GM12878 (cell line): ENCODE measurements around the gene A3GALT2. TPM values are rescaled to one million over a fixed set of nuclear protein-coding genes. Genes with fewer than 3 reads are reported as not detected.

Experiments used
- ATAC-seq: fragments of 200-7000 bp; cut with Tn5 transposase; 3 replicates; pipeline ENCODE4 v1.9.1; 2020; ENCODE audit warnings: mild to moderate bottlenecking, moderate library complexity
- BruUV-seq: library from RNA; stranded (reverse); fragments of 400-500 nt; replicated peaks from 2 replicates; lab custom pipeline; 2021; lab: Mats Ljungman, UMichigan
- CTCF ChIA-PET: fragments of 300-600 bp; sonication (Branson Sonifier 250); formaldehyde crosslinking; extraction: SDS; loops from one replicate; lab custom pipeline; 2021; ENCODE audit warnings: inconsistent platforms; lab: Yijun Ruan, JAX
- POLR2A ChIA-PET: fragments of 350-600 bp; formaldehyde crosslinking; extraction: SDS; loops from one replicate; lab custom pipeline; 2021; ENCODE audit warnings: inconsistent platforms; lab: Charles Lee
- RAD21 ChIA-PET: fragments of 300-600 bp; sonication (Branson Sonifier 250); formaldehyde crosslinking; loops from one replicate; lab custom pipeline; 2023; ENCODE audit warnings: antibody characterized with exemption; ENCODE audit not compliant: unreplicated experiment; lab: Charles Lee
- SMC1A ChIA-PET: fragments of 300-600 bp; sonication (Branson Sonifier 250); formaldehyde crosslinking; loops from one replicate; lab custom pipeline; 2023; ENCODE audit not compliant: unreplicated experiment, uncharacterized antibody; lab: Charles Lee
- DNase-seq: peaks from one replicate; pipeline ENCODE4 v3.0.0-alpha.2; 2011; ENCODE audit warnings: low read depth, low spot score
- FAIRE-seq: peaks from 3 replicates; lab custom pipeline; 2011; peaks lifted over from hg19 to GRCh38; lab: Jason Lieb, UNC
- H2AFZ ChIP-seq: 2 replicates; pipeline ENCODE4 v1.6.0; 2011; ENCODE audit warnings: low read depth, low read length, control low read depth; ENCODE audit not compliant: control insufficient read depth
- H3K27ac ChIP-seq: 2 replicates; pipeline ENCODE4 v1.5.1; 2011; ENCODE audit warnings: control low read depth; ENCODE audit not compliant: control insufficient read depth, insufficient read depth
- H3K27me3 ChIP-seq, 2 experiments: replicated peaks in 1 of 2; 2 replicates each; pipeline versions ENCODE4 v1.6.0 to v1.6.1; 2011; ENCODE audit warnings: low read length in 1 of 2; ENCODE audit not compliant: control insufficient read depth in 2 of 2, insufficient read depth in 2 of 2
- H3K36me3 ChIP-seq, 2 experiments: 2 replicates each; pipeline ENCODE4 v1.5.1; 2011; ENCODE audit warnings: low read length in 1 of 2; ENCODE audit not compliant: control insufficient read depth in 2 of 2, insufficient read depth in 2 of 2
- H3K4me1 ChIP-seq: 2 replicates; pipeline ENCODE4 v1.6.1; 2011; ENCODE audit warnings: mild to moderate bottlenecking, low read length, moderate library complexity, mixed read lengths; ENCODE audit not compliant: control insufficient read depth, insufficient read depth
- H3K4me2 ChIP-seq: 2 replicates; pipeline ENCODE4 v1.6.0; 2011; ENCODE audit warnings: control low read depth; ENCODE audit not compliant: control insufficient read depth, insufficient read depth
- H3K4me3 ChIP-seq: fragments of 200-600 bp; sonication (generic); 2 replicates; pipeline ENCODE4 v1.5.1; 2016
- H3K79me2 ChIP-seq: 2 replicates; pipeline ENCODE4 v1.6.0; 2011; ENCODE audit warnings: low read length; ENCODE audit not compliant: control insufficient read depth, insufficient read depth
- H3K9ac ChIP-seq: 2 replicates; pipeline ENCODE4 v1.8.0; 2011; ENCODE audit warnings: low read length, control low read depth, mixed read lengths; ENCODE audit not compliant: control insufficient read depth, insufficient read depth
- H3K9me3 ChIP-seq: replicated peaks from 3 replicates; pipeline ENCODE4 v1.5.1; 2011; ENCODE audit warnings: mild to moderate bottlenecking, low read length; ENCODE audit not compliant: control insufficient read depth, insufficient read depth
- H4K20me1 ChIP-seq: 2 replicates; pipeline ENCODE4 v1.6.0; 2011; ENCODE audit not compliant: control insufficient read depth, insufficient read depth
- BCL11A ChIP-seq: IDR thresholded peaks from 2 replicates; pipeline ENCODE4 v1.6.1; 2011; ENCODE audit warnings: low read depth, low read length
- WGBS: methylation state at CpG from one replicate; pipeline ENCODE4 v1.1.6; 2016; ENCODE audit warnings: low lambda C conversion rate; ENCODE audit not compliant: insufficient replicate concordance, insufficient coverage; ENCODE audit errors: missing lambda C conversion rate; 5-methylcytosine and 5-hydroxymethylcytosine counted together
- in situ Hi-C: fragments of 300-500 bp; cut with MboI; formaldehyde crosslinking; loops from 9 replicates; pipeline ENCODE4 v1.14.3; 2018; ENCODE audit warnings: mixed read lengths
- intact Hi-C: fragments of 100-400 bp; cut with micrococcal nuclease; formaldehyde crosslinking; loops from one replicate; pipeline ENCODE4 v1.14.2; 2022; ENCODE audit not compliant: unreplicated experiment
- polyA plus RNA-seq, 11 experiments: library from polyadenylated mRNA; depleted of rRNA in 4 of 11; unstranded in 6 of 11; stranded (reverse) in 5 of 11; fragments of >200 nt; fragmentation: Nextera tagmentation in 4 of 11; fragmentation: Illumina TruSeq in 1 of 11; extraction: Ambion mirVana in 4 of 11; extraction: Trizol in 1 of 11; gene quantifications; 1 replicate in 1 of 11; 2 replicates in 10 of 11; pipeline versions ENCODE4 v1.2.1 to v1.2.3, GENCODE V29; 2011 to 2016; ENCODE audit warnings: inconsistent platforms in 2 of 11, missing spikeins in 2 of 11, low read depth in 1 of 11
- total RNA-seq, 4 experiments: library from RNA; depleted of rRNA in 3 of 4; stranded (reverse); fragments of >200 nt in 3 of 4; fragmentation: Illumina TruSeq in 1 of 4; extraction: Trizol in 1 of 4; gene quantifications; 2 replicates each; pipeline versions ENCODE4 v1.2.1 to v1.2.3, GENCODE V29; 2013 to 2021
- TF ChIP-seq, protein P1 (sequence below): fragments of 450-650 bp; IDR thresholded peaks from 2 replicates; pipeline ENCODE4 v1.6.1; 2017; ENCODE audit warnings: mild to moderate bottlenecking, moderate library complexity

A3GALT2 gene
- total and polyA plus RNA-seq, 10 of the 15 experiments (the other 5 are each of a cell fraction or from before 2014, with no cell fraction given) = not detected

DNA sequence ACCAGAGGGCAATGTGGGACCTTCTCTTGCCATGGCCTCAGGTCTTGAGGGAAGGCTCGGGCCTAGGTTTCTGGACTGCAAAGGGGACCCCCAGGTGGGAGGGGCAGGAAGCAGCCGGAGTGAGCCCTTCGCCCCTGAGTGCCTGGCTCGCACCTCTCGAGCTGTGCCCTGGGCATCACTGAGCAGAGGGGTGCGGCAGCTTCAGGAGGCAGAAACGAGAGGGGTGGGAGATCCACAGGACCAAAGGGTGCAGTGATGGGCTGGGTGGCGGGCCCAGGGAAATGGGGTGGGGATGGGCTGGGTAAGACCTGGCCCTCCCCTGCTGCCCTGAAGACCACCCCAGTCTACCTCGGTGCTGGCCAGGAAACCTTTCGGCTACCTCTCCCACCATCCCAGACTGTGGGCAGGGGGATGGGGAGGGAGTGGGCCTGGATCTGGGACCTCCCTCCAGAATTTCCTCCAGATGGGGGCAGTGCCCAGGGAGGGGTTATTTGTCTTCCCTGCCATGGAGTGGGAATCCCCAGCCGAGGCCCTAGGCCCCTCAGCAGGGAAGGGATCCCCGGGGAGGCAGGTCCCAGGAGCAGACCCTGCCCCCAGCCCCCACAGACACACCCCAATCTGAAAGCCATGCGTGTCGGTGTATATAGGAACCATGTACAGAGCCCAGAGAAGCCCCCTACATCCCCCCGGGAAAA lies 21.3 kb downstream of the A3GALT2 start:
- Histone ChIP-seq H3K27ac (no peak overlapping the region), H3K79me2 (no peaks in the 10 kb centered on the region), H3K27me3 (no peaks in the 10 kb centered on the region), H3K4me3 (no peak overlapping the region), H3K9ac (no peak overlapping the region), H3K36me3 (peaks cover 0 to 3% of the 10 kb centered on the region in 2 experiments; a peak in 2 of 4 replicates), H4K20me1 (no peaks in the 10 kb centered on the region), H3K9me3 (no peaks in the 10 kb centered on the region), H3K4me2 (no peak overlapping the region)
- 72% methylated on average over 13 of the region's 15 CpGs for WGBS
- ChIA-PET SMC1A (interaction anchor here (7.5 kb wide), 1 partner anchor 171 kb away, joined by 149 read pairs; the partner anchor contains the start of gene ZSCAN20), CTCF (interaction anchor here (1.6 to 7.8 kb wide), 4 partner anchors 16 to 186 kb away, joined by 3 to 239 read pairs (median 5); partner anchors contain the start of gene ZSCAN20), RAD21 (no interaction called here)
- in situ Hi-C loops (loop anchor here (5.0 kb wide), 3 partner anchors 68 to 313 kb away; no protein-coding TSS in a partner anchor), intact Hi-C loops (loop anchor here (5.0 kb wide), 2 partner anchors 162 to 187 kb away; no protein-coding TSS in a partner anchor)
- no TSS peak for BruUV-seq
- TF ChIP-seq BCL11A = no peak
- TF ChIP-seq, protein P1, sequence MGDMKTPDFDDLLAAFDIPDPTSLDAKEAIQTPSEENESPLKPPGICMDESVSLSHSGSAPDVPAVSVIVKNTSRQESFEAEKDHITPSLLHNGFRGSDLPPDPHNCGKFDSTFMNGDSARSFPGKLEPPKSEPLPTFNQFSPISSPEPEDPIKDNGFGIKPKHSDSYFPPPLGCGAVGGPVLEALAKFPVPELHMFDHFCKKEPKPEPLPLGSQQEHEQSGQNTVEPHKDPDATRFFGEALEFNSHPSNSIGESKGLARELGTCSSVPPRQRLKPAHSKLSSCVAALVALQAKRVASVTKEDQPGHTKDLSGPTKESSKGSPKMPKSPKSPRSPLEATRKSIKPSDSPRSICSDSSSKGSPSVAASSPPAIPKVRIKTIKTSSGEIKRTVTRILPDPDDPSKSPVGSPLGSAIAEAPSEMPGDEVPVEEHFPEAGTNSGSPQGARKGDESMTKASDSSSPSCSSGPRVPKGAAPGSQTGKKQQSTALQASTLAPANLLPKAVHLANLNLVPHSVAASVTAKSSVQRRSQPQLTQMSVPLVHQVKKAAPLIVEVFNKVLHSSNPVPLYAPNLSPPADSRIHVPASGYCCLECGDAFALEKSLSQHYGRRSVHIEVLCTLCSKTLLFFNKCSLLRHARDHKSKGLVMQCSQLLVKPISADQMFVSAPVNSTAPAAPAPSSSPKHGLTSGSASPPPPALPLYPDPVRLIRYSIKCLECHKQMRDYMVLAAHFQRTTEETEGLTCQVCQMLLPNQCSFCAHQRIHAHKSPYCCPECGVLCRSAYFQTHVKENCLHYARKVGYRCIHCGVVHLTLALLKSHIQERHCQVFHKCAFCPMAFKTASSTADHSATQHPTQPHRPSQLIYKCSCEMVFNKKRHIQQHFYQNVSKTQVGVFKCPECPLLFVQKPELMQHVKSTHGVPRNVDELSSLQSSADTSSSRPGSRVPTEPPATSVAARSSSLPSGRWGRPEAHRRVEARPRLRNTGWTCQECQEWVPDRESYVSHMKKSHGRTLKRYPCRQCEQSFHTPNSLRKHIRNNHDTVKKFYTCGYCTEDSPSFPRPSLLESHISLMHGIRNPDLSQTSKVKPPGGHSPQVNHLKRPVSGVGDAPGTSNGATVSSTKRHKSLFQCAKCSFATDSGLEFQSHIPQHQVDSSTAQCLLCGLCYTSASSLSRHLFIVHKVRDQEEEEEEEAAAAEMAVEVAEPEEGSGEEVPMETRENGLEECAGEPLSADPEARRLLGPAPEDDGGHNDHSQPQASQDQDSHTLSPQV = no peak
- TF ChIP-seq, all 136 proteins: peak for 0
- Histone ChIP-seq H3K4me1 (no peaks in the 10 kb centered on the region), H2AFZ (no peak overlapping the region)
- no peak for DNase-seq
- FAIRE-seq = no peak
- no peak for ATAC-seq
- POLR2A ChIA-PET = no interaction called here
